Uterus (tissue), 2 donors: ENCODE results near the gene TEK.

ENCODE experiments used
- CTCF ChIP-seq, 4 experiments: fragments of 200-600 bp in 2 of 4; fragments of 450-650 bp in 2 of 4; sonication (generic) in 2 of 4; IDR thresholded peaks; one replicate each; pipeline ENCODE4 v1.5.1; 2016 to 2019; ENCODE audit warnings: antibody characterized with exemption in 4 of 4, mild to moderate bottlenecking in 2 of 4, moderate library complexity in 1 of 4
- POLR2A ChIP-seq, 2 donors: fragments of 450-650 bp; IDR thresholded peaks; one replicate each; pipeline ENCODE4 v1.6.1; 2016; ENCODE audit warnings: antibody characterized with exemption in 2 of 2, mild to moderate bottlenecking in 1 of 2, moderate library complexity in 1 of 2

GRCh38 chr9:27157097-27157496, 48.1 kb downstream of the TEK start:
- no peak for TF ChIP-seq CTCF (IDR thresholded peaks at IDR 0.05)
- no peak for TF ChIP-seq POLR2A (IDR thresholded peaks at IDR 0.05)
